Hematopoietic multipotent progenitor cell treated with erythropoietin and hydrocortisone succinate and interleukin-3 and kit ligand, for 6 days (in vitro differentiated cells): ENCODE data around the gene TMEM225.
"Not testable (repeated sequence)": the region's sequence is repeated elsewhere in the genome, so short reads cannot be mapped to it uniquely, and the experiment has no call there.

ENCODE experiments used
- DNase-seq: peaks from one replicate; pipeline ENCODE4 v3.0.0-alpha.2; 2015

The TMEM225 gene, protein sequence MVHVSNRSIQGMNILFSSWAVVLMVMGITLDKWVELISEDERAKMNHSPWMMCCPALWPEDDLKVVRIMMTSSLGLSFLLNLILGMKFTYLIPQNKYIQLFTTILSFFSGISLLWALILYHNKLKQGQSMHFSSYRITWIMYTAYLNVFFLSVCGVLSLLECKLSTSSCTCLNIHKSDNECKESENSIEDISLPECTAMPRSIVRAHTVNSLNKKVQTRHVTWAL

DNA sequence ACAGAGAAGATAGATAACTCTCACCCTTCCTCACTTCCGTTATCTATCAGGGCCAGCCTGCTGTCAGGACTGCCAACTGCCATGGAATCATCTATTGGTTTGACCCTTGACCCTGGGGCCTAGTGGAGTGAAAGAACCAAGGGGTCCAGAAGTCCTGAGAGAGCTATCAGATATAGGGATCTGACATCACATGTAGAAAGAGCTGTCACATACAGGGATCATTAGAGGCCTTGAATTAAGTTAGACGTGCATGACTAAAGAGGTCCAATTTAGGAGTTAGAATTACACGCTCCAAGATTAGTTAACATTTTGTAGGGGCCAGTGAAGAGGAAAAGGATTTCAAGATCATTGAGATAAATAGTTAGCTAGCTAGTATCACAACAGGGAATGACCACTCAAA is at the start of gene TMEM225:
Gene TMEM225, minus strand, starts transcription at position 101 of the 400 bp plus-strand sequence. CDS start 245 bp downstream, outside the sequence.
- no peak for DNase-seq

- DNase-seq: no peak
Measured at GRCh38 chr11:123924027-123924426, 38.6 kb upstream of the TMEM225 start.

DNA sequence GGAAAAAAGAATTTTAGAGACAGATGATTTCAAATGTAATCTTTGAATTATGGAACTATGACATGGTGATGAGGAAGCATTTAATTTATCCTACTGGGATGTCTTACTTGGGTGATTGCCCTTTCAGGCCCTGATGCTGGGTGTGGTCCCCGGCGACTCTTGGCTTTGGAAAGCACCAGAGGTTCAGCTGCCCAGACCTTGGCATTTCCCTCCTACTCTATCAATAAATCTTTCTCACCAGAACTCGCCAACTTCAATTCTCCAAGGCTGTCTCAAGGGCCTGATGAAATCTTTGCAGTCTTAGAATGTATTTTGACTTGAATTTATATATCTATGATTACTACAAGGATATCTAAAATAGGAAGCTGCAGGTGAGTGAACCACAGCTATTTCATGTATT is 35.5 kb upstream of the TMEM225 start:
- DNase-seq: no peak

GRCh38 chr11:123905826-123906225 is 20.4 kb upstream of the TMEM225 start:
- no peak for DNase-seq

DNA sequence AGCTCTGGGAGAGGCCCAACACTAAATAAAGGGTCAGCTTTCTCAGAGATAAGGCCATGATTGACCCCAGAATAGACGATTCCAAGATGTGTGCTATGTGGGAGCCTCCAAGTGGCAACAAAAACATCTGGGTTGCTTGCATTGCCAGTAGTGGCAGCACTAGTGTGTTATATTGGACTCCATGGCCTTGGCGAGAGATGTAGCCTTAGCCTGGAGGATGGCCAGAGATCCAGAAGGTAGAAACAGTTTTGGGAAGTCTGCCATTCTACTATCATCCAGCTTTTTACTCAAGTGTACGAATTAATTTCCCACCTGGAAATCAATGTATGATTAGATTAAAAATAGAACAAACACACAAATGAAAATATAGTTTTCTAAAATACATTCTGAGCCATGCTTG is 19.5 kb upstream of the TMEM225 start:
- no peak for DNase-seq

DNA sequence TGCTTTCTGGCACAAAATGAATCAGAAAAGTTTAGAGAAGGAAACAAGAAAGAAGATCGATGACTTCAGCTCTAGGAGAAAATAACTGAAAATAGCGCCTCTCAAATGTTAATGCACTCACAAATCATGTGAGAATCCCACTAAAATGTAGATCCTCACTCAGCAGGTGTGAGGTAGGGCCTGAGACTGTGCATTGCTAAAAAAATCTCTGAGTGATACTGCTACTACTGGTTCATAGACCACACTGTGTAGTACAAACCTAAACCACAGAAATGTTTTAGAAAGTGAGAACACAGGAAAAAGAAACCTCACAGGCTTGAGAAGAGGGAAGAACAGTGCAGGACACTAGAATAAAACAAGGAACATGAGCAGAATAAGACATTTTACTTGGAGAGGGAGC is 18.5 kb upstream of the TMEM225 start:
- DNase-seq: no peak

DNA sequence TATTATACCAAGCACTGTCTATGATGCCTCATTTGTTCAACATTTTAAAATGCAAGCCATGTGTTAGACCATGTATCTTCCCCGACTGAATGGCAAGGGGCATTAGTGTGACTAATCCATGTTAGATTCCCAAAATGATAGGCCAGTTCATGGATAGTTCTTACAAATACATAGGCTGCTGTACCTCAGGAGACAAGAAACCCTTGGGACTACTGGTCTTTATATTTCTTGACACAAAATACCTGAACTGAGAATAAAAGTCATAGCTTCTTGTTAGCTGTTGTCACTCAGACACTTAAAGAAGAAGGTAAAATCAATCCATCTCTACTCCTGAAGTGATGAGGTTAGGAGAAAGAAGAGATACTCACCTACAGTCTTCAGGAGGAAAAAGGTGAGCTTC is 16.4 kb upstream of the TMEM225 start, which contains the start of gene OR8D4:
Gene OR8D4, plus strand, starts transcription at position 301 of the 400 bp plus-strand sequence. CDS start 4,265 bp downstream, outside the sequence.
- DNase-seq: no peak

DNA sequence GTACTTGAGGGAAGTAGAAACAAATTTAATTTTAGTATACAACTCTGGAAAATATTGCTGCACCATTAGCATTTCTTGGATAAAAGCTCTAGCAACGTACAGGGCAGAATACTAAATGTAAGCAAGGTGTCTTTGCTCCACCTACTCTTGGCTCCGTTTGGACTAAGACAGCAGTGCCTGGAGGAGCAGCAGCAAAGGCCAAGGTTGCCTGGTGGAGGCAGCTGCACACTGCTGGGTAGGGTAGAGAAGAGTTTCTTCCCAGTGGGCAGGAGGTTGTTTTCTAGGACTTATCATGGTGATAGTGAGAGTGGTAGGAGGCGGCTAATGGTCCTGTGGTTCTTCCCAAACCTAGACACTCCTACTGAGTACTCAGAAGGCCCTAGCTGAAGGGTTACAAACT is 14.3 kb upstream of the TMEM225 start:
- DNase-seq: no peak

DNA sequence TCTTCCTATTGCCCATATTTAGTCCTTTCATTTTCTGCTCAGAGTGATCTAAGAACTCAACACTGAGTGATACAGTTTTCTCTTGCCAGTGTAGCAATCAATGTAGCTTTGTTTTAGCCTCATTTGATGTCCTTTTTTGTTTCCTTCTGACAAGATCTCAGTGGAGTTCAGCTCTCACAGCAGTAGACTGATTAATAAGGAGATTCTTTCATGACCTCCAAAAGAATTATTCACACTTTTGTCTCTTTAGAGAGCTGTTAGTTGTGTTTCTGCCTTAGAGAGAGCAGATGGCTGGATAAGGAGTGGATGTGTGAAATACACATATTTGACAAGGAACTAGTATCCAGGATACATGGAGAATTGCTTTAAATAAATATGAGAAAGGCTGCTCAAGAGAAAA is 6.6 kb upstream of the TMEM225 start:
- DNase-seq: no peak

GRCh38 chr11:123880912-123881311 is 4.6 kb downstream of the TMEM225 start:
- DNase-seq: no peak

GRCh38 chr11:123867795-123868194 is 17.7 kb downstream of the TMEM225 start:
- DNase-seq: not testable (repeated sequence)

DNA sequence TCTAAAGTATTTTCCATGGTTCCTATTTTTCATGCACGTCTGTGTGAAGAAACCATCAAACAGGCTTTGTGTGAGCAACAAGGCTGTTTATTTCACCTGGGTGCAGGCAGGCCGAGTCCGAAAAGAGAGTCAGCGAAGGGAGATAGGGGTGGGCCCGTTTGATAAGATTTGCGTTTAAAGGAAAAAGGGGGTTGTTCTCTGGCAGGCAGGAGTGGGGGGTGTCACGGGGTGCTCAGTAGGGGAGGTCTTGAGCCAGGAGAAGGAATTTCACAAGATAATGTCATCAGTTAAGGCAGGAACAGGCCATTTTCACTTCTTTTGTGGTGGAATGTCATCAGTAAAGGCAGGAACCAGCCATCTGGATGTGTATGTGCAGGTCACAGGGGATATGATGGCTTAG is 20.2 kb downstream of the TMEM225 start:
- not testable (repeated sequence) for DNase-seq

GRCh38 chr11:123859731-123860130 is 25.7 kb downstream of the TMEM225 start:
- DNase-seq: no peak

DNA sequence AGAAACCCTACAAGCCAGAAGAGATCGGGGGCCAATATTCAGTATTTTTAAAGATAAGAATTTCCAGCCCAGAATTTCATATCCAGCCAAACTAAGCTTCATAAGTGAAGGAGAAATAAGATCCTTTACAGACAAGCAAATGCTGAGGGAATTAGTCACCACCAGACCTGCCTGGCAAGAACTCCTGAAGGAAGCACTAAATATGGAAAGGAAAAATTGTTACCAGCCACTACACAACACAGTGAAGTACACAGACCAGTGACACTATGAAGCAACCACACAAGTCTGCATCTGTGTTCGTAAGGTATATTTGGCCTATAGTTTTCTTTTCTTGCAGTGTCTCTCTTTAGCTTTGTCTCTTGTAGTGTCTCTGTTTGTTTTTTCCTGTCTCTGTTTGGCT is 29.0 kb downstream of the TMEM225 start:
- DNase-seq: no peak

DNA sequence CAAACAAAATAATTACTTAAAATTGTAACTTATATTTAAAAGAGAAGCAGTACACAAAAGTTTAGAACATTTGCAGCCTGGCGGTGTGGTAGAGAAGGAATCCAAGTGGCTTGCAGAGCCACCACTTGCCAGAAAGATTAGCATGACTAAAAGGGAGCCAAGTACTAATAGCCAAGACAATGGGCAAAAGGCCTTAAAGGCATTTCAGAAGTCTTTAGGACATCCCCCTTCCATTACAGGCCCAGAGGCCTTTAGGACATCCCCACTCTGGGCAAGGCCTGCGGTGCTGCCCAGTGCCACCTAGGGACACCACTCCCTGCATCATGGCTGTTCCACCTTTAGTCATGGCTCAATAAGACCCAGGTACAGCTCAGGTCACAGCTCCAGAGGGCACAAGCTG is 32.4 kb downstream of the TMEM225 start:
- DNase-seq: no peak

DNA sequence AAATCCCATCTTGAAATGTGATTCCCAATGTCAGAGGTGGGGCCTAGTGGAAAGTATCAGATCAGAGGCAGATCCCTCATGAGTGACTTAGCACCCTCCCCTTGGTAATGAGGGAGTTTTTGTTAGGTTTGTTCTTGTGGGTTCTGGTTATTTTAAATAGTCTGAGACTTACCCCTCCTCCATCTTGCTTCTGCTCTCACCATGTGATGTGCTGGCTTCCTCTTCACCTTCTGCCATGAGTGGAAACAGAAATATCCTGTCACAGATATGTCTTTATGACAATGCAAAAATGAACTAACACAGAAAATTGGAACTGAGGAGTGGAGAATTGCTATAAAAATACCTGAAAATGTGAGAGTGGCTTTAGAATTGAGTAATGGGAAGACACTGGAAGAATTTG is 33.1 kb downstream of the TMEM225 start:
- DNase-seq: no peak

GRCh38 chr11:123851110-123851509 is 34.4 kb downstream of the TMEM225 start:
- DNase-seq: no peak

- no peak for DNase-seq
Measured at GRCh38 chr11:123841174-123841573, 44.3 kb downstream of the TMEM225 start.

DNA sequence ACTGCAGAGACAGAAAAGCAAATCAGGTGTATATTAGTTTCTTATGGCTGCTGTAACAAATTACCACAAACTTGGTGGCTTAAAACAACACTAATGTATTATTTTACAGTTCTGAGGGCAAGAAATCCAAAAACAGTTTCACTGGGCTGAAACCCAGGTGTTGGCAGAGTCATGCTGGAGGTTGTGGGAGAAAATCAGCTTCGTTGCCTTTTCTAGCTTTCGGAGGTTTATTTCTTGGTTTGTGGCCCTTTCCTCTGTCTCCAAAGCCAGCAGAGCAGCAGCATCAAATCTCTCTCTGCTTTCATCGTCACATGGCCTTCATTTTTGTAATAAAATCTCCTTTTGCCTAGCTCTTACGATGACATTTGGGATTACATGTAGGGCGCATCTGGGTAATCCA is 46.3 kb downstream of the TMEM225 start:
- no peak for DNase-seq

DNA sequence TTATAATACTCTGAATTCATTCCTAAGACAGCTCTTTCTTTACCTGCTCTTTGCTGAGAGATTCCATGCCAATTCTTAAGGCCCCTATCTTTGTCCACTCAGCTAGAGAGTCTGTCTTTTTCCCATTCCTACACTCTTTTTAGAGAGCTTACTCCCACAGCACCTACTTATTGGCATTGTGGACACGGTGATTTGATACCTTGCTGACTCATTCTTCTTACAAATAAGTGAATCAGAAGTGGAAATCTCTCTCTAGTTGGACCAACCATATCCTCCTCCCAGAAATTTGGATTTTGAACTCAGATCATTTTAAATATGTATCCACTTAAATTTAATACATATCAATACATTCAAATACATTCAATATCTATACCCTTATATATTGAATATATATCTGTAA is 46.8 kb downstream of the TMEM225 start:
- no peak for DNase-seq

DNA sequence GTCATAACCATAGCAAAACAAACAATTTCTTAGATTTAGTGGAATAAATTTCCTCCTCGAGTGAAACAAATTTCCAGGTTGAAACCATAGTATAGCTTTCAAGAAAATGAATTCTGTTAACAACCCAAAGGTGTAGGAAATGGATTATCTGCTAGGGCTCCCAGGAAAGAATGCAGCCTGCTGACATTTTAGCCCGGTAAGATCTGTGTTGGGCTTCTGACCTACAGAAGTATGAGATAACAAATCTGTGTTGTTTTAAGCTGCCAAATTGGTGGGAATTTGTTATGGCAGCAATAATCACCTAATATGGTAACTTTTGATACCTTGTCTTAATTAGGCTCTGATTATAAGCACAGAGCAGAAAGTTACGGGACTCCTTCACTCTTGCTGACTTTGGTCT is 47.3 kb downstream of the TMEM225 start:
- no peak for DNase-seq

GRCh38 chr11:123833095-123833494 is 52.4 kb downstream of the TMEM225 start:
- DNase-seq: no peak
